Measurements from ENCODE around the gene FLNB.

Gene FLNB

DNA sequence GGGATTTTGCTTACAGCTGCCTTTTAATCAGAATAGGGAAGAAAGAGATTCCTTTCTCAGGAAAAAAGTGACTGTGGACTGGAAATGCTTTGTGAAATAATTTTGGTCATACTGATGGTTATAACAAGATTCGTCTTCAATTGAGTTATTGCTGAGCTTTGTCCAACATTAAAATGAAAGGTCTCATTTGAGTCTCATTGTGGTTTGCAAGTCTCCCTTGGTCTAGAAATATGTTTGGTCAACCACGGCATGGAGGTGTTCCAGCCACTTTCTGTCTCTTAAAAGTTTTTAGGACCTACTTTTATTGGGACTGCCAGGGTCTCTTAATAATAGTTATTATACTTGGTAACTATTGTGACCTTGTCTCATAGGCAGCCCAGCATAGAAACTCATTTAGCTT lies 15.3 kb downstream of the FLNB start:
- TF ChIP-seq ZNF565 (CRISPR knock-in tag; conservative IDR thresholded peaks at IDR 0.05; ENCODE audit: low read depth) (no peak), ZFP3 (CRISPR knock-in tag; IDR thresholded peaks at IDR 0.05) (no peak)
- no peak for ATAC-seq

DNA sequence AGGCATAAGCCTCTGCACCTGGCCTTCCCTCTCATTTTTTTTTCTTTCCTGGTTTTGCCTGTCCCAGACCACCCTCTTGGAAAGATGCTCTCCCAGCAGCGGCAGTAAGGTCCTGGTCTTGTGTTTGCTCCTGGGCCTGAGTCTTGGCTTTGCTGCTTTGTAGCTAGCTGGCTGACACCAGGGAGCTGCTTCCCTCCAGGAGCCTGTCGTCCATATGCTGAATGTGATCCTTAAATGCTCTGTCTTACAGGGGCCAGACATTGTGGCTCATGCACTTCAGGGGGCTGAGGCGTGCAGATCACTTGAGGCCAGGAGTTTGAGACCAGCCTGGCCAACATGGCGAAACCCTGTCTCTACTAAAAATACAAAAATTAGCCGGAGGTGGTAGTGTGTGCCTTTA lies 17.2 kb downstream of the FLNB start:
- peak; percentile 5; the same call in 1 of the 3 replicates for ATAC-seq
- TF ChIP-seq BACH2 (CRISPR knock-in tag; IDR thresholded peaks at IDR 0.05; ENCODE audit: borderline replicate concordance) = no peak
- TF ChIP-seq, protein P1, sequence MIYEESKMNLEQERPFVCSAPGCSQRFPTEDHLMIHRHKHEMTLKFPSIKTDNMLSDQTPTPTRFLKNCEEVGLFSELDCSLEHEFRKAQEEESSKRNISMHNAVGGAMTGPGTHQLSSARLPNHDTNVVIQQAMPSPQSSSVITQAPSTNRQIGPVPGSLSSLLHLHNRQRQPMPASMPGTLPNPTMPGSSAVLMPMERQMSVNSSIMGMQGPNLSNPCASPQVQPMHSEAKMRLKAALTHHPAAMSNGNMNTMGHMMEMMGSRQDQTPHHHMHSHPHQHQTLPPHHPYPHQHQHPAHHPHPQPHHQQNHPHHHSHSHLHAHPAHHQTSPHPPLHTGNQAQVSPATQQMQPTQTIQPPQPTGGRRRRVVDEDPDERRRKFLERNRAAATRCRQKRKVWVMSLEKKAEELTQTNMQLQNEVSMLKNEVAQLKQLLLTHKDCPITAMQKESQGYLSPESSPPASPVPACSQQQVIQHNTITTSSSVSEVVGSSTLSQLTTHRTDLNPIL (CRISPR knock-in tag; IDR thresholded peaks at IDR 0.05; ENCODE audit: low read depth) = no peak
- no peak for TF ChIP-seq ZC3H10 (CRISPR knock-in tag; IDR thresholded peaks at IDR 0.05)
- TF ChIP-seq, protein P2, sequence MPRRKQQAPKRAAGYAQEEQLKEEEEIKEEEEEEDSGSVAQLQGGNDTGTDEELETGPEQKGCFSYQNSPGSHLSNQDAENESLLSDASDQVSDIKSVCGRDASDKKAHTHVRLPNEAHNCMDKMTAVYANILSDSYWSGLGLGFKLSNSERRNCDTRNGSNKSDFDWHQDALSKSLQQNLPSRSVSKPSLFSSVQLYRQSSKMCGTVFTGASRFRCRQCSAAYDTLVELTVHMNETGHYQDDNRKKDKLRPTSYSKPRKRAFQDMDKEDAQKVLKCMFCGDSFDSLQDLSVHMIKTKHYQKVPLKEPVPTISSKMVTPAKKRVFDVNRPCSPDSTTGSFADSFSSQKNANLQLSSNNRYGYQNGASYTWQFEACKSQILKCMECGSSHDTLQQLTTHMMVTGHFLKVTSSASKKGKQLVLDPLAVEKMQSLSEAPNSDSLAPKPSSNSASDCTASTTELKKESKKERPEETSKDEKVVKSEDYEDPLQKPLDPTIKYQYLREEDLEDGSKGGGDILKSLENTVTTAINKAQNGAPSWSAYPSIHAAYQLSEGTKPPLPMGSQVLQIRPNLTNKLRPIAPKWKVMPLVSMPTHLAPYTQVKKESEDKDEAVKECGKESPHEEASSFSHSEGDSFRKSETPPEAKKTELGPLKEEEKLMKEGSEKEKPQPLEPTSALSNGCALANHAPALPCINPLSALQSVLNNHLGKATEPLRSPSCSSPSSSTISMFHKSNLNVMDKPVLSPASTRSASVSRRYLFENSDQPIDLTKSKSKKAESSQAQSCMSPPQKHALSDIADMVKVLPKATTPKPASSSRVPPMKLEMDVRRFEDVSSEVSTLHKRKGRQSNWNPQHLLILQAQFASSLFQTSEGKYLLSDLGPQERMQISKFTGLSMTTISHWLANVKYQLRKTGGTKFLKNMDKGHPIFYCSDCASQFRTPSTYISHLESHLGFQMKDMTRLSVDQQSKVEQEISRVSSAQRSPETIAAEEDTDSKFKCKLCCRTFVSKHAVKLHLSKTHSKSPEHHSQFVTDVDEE (CRISPR knock-in tag; IDR thresholded peaks at IDR 0.05) = no peak
- TF ChIP-seq GLIS3 (CRISPR knock-in tag; IDR thresholded peaks at IDR 0.05) = no peak
- TF ChIP-seq, protein P3, sequence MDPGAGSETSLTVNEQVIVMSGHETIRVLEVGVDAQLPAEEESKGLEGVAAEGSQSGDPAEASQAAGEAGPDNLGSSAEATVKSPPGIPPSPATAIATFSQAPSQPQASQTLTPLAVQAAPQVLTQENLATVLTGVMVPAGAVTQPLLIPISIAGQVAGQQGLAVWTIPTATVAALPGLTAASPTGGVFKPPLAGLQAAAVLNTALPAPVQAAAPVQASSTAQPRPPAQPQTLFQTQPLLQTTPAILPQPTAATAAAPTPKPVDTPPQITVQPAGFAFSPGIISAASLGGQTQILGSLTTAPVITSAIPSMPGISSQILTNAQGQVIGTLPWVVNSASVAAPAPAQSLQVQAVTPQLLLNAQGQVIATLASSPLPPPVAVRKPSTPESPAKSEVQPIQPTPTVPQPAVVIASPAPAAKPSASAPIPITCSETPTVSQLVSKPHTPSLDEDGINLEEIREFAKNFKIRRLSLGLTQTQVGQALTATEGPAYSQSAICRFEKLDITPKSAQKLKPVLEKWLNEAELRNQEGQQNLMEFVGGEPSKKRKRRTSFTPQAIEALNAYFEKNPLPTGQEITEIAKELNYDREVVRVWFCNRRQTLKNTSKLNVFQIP (CRISPR knock-in tag; IDR thresholded peaks at IDR 0.05; ENCODE audit: borderline replicate concordance, low read depth) = no peak
- no peak for TF ChIP-seq ISL1 (CRISPR knock-in tag; IDR thresholded peaks at IDR 0.05)
- TF ChIP-seq TOX (CRISPR knock-in tag; IDR thresholded peaks at IDR 0.05; ENCODE audit: borderline replicate concordance) = no peak
- TF ChIP-seq ZFP30 (CRISPR knock-in tag; IDR thresholded peaks at IDR 0.05) = no peak
- no peak for TF ChIP-seq TCF4 (CRISPR knock-in tag; IDR thresholded peaks at IDR 0.05; ENCODE audit: borderline replicate concordance)
- no peak for TF ChIP-seq ZNF565 (CRISPR knock-in tag; conservative IDR thresholded peaks at IDR 0.05; ENCODE audit: low read depth)
- no peak for TF ChIP-seq RARB (CRISPR knock-in tag; IDR thresholded peaks at IDR 0.05)
- TF ChIP-seq ZFP3 (CRISPR knock-in tag; IDR thresholded peaks at IDR 0.05) = no peak
- TF ChIP-seq, protein P4, sequence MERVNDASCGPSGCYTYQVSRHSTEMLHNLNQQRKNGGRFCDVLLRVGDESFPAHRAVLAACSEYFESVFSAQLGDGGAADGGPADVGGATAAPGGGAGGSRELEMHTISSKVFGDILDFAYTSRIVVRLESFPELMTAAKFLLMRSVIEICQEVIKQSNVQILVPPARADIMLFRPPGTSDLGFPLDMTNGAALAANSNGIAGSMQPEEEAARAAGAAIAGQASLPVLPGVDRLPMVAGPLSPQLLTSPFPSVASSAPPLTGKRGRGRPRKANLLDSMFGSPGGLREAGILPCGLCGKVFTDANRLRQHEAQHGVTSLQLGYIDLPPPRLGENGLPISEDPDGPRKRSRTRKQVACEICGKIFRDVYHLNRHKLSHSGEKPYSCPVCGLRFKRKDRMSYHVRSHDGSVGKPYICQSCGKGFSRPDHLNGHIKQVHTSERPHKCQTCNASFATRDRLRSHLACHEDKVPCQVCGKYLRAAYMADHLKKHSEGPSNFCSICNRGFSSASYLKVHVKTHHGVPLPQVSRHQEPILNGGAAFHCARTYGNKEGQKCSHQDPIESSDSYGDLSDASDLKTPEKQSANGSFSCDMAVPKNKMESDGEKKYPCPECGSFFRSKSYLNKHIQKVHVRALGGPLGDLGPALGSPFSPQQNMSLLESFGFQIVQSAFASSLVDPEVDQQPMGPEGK (CRISPR knock-in tag; IDR thresholded peaks at IDR 0.05; ENCODE audit: borderline replicate concordance) = no peak
- TF ChIP-seq OSR1 (CRISPR knock-in tag; IDR thresholded peaks at IDR 0.05) = no peak
- TF ChIP-seq ARNTL (CRISPR knock-in tag; IDR thresholded peaks at IDR 0.05; ENCODE audit: borderline replicate concordance, low read depth) = no peak
- TF ChIP-seq, protein P5, sequence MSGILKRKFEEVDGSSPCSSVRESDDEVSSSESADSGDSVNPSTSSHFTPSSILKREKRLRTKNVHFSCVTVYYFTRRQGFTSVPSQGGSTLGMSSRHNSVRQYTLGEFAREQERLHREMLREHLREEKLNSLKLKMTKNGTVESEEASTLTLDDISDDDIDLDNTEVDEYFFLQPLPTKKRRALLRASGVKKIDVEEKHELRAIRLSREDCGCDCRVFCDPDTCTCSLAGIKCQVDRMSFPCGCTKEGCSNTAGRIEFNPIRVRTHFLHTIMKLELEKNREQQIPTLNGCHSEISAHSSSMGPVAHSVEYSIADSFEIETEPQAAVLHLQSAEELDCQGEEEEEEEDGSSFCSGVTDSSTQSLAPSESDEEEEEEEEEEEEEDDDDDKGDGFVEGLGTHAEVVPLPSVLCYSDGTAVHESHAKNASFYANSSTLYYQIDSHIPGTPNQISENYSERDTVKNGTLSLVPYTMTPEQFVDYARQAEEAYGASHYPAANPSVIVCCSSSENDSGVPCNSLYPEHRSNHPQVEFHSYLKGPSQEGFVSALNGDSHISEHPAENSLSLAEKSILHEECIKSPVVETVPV (CRISPR knock-in tag; IDR thresholded peaks at IDR 0.05) = no peak
- TF ChIP-seq CSDC2 (CRISPR knock-in tag; IDR thresholded peaks at IDR 0.05) = no peak

DNA sequence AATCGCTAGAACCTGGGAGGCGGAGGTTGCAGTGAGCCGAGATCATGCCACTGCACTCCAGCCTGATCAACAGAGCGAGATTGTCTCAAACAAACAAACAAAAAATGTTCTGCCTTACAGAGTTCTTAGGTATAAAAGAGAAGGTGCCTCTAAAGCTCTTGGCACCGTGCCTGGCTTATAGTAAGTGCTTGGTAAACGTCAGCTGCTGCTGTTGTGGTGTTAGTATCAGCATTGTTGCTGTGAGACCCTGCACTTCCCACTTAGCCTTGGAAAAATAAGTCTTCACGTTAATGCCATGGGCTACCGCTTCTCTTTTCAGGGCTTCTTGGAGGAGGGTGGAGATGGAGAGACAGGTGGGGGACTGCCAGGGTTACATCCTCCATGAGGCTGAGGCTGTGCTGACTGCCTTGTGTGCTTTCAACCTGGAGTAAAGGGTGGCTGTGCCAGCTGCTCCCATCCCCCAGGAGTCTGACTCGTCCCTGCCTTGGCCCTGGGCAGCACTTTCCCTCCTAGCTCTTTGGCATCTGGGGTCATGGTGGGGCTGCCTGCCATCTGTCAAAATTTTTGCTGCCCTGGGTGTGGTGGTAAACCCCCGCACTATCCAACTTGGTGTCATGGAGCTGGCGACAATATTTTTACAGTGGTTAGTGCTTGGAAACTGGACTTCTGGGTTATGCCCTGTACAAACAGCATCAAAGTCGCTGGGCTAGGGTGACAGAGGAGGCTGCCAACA lies 17.8 kb downstream of the FLNB start:
- ATAC-seq = peak; percentile 67
- TF ChIP-seq ZNF565 (CRISPR knock-in tag; conservative IDR thresholded peaks at IDR 0.05; ENCODE audit: low read depth) = no peak
- no peak for TF ChIP-seq ZFP3 (CRISPR knock-in tag; IDR thresholded peaks at IDR 0.05)
- no peak for TF ChIP-seq TOX (CRISPR knock-in tag; IDR thresholded peaks at IDR 0.05; ENCODE audit: borderline replicate concordance)
- no peak for TF ChIP-seq CSDC2 (CRISPR knock-in tag; IDR thresholded peaks at IDR 0.05)
- TF ChIP-seq, protein P2 (CRISPR knock-in tag; IDR thresholded peaks at IDR 0.05) = no peak
- TF ChIP-seq, protein P1 (CRISPR knock-in tag; IDR thresholded peaks at IDR 0.05; ENCODE audit: low read depth) = no peak
- TF ChIP-seq, protein P4 (CRISPR knock-in tag; IDR thresholded peaks at IDR 0.05; ENCODE audit: borderline replicate concordance) = no peak
- TF ChIP-seq ARNTL (CRISPR knock-in tag; IDR thresholded peaks at IDR 0.05; ENCODE audit: borderline replicate concordance, low read depth) = no peak

All from SK-N-SH treated with all-trans-retinoic acid at 6 μM for 48 hours (cell line).